PC-9 (cell line): Measurements from ENCODE around the gene CTSL. TPM values are rescaled to one million over a fixed set of nuclear protein-coding genes. Genes with fewer than 3 reads are reported as not detected.

Source experiments
- BruUV-seq: library from RNA; stranded (reverse); fragments of 400-500 nt; replicated peaks from 2 replicates; lab custom pipeline; 2021; lab: Mats Ljungman, UMichigan
- CTCF ChIA-PET: fragments of 300-600 bp; sonication (Branson Sonifier 250); formaldehyde crosslinking; loops from one replicate; lab custom pipeline; 2022; ENCODE audit warnings: antibody characterized with exemption; lab: Charles Lee
- POLR2A ChIA-PET: fragments of 300-600 bp; sonication (Branson Sonifier 250); formaldehyde crosslinking; loops from one replicate; lab custom pipeline; 2022; ENCODE audit warnings: antibody characterized with exemption; ENCODE audit not compliant: unreplicated experiment; lab: Charles Lee
- DNase-seq, 2 experiments: peaks; one replicate each; pipeline versions ENCODE4 v3.0.0 to v3.0.0-alpha.2; 2015 to 2022; ENCODE audit warnings: mixed read lengths in 1 of 2
- H2AFZ ChIP-seq: fragments of 200-600 bp; sonication (generic); 2 replicates; pipeline ENCODE4 v1.8.1; 2017; ENCODE audit warnings: antibody characterized with exemption
- H3F3A ChIP-seq: fragments of 200-600 bp; sonication (generic); 2 replicates; pipeline ENCODE4 v1.8.1; 2017; ENCODE audit warnings: antibody characterized with exemption, mild to moderate bottlenecking, low read depth; ENCODE audit not compliant: insufficient read depth
- H3K27ac ChIP-seq: fragments of 200-600 bp; sonication (generic); 2 replicates; pipeline ENCODE4 v1.6.1; 2016; ENCODE audit warnings: mixed run types
- H3K27me3 ChIP-seq: fragments of 200-600 bp; sonication (generic); 2 replicates; pipeline ENCODE4 v1.6.1; 2016; ENCODE audit warnings: low read depth, mixed run types; ENCODE audit not compliant: insufficient read depth
- H3K36me3 ChIP-seq: fragments of 200-600 bp; sonication (generic); 2 replicates; pipeline ENCODE4 v1.6.1; 2016; ENCODE audit warnings: low read depth, mixed run types
- H3K4me1 ChIP-seq: fragments of 200-600 bp; sonication (generic); replicated peaks from 2 replicates; pipeline ENCODE4 v1.6.1; 2016; ENCODE audit warnings: mixed run types; ENCODE audit not compliant: insufficient read depth
- H3K4me2 ChIP-seq: fragments of 200-600 bp; sonication (generic); 2 replicates; pipeline ENCODE4 v1.6.1; 2017; ENCODE audit warnings: mixed run types
- H3K4me3 ChIP-seq: fragments of 200-600 bp; sonication (generic); 2 replicates; pipeline ENCODE4 v1.6.1; 2016; ENCODE audit warnings: mixed run types
- H3K79me2 ChIP-seq: fragments of 200-600 bp; sonication (generic); 2 replicates; pipeline ENCODE4 v1.6.1; 2017; ENCODE audit warnings: low read depth, mixed run types
- H3K9me2 ChIP-seq: fragments of 200-600 bp; sonication (generic); 2 replicates; pipeline ENCODE4 v1.8.1; 2017; ENCODE audit warnings: mild to moderate bottlenecking; ENCODE audit not compliant: insufficient read depth
- H3K9me3 ChIP-seq: fragments of 200-600 bp; sonication (generic); 2 replicates; pipeline ENCODE4 v1.8.1; 2016; ENCODE audit warnings: low read depth; ENCODE audit not compliant: insufficient read depth
- H4K20me1 ChIP-seq: fragments of 200-600 bp; sonication (generic); 2 replicates; pipeline ENCODE4 v1.8.1; 2017; ENCODE audit not compliant: insufficient read depth
- EZH2 ChIP-seq: fragments of 200-600 bp; sonication (generic); IDR thresholded peaks from 2 replicates; pipeline ENCODE4 v1.8.0; 2017; ENCODE audit warnings: antibody characterized with exemption, low read depth
- intact Hi-C: fragments of 100-400 bp; cut with micrococcal nuclease; formaldehyde crosslinking; loops from one replicate; pipeline ENCODE4 v1.10.0; 2022; ENCODE audit not compliant: unreplicated experiment
- total RNA-seq: library from RNA; stranded (reverse); gene quantifications from 2 replicates; pipeline ENCODE4 v1.2.3, GENCODE V29; 2021
- TF ChIP-seq, protein P1 (sequence below): fragments of 200-600 bp; sonication (generic); conservative IDR thresholded peaks from 2 replicates; pipeline ENCODE4 v1.6.1; 2017; ENCODE audit warnings: mixed run types, antibody characterized with exemption, mild to moderate bottlenecking, moderate library complexity

CTSL gene
- total RNA-seq, 1 experiment from 2014 or later = 82.6 TPM

DNA sequence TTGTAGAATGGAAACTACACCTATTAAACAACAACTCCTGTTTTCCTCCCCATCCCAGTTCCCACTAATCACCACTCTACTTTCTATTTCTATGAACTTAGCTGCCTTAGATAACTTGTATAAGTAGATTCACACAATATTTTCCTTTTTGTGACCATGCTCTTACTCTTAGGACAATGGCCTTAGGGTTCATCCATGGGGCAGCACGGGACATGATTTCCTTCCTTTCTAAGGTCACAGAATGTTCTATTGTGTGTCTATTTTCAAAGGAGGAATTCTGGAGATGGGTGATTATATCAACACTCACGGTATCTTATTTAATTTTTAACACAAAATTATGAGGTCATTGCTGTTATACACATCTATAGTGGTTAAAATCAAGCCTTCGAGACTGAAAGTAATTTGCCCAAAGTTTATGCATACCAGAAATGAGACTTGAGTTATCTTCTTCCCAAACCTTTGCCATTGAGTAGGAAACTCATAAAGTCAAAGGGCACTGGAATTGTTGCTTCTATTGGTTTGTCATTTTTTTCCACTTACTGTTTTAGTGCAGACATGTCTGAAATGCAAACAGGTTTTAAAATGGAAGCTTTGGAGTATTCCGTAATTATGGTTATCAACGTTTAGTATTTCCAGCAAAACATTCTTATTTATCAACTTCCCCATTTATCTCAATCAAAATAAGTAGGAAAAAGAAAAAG, 23.6 kb downstream of the CTSL start:
- no peaks in the 10 kb centered on the region for H3K79me2 ChIP-seq
- H3K9me2 ChIP-seq = no peaks in the 10 kb centered on the region; the same call in 1 of the 2 replicates
- H3K27ac ChIP-seq = no peak overlapping the region
- BruUV-seq = no TSS peak
- H3K36me3 ChIP-seq = no peaks in the 10 kb centered on the region
- H3K4me1 ChIP-seq = no peaks in the 10 kb centered on the region
- H3F3A ChIP-seq = no peaks in the 10 kb centered on the region
- no peaks in the 10 kb centered on the region for H3K27me3 ChIP-seq
- ChIA-PET CTCF (no interaction called here), POLR2A (no interaction called here)
- H4K20me1 ChIP-seq = no peaks in the 10 kb centered on the region
- no peak for DNase-seq
- TF ChIP-seq, protein P1, sequence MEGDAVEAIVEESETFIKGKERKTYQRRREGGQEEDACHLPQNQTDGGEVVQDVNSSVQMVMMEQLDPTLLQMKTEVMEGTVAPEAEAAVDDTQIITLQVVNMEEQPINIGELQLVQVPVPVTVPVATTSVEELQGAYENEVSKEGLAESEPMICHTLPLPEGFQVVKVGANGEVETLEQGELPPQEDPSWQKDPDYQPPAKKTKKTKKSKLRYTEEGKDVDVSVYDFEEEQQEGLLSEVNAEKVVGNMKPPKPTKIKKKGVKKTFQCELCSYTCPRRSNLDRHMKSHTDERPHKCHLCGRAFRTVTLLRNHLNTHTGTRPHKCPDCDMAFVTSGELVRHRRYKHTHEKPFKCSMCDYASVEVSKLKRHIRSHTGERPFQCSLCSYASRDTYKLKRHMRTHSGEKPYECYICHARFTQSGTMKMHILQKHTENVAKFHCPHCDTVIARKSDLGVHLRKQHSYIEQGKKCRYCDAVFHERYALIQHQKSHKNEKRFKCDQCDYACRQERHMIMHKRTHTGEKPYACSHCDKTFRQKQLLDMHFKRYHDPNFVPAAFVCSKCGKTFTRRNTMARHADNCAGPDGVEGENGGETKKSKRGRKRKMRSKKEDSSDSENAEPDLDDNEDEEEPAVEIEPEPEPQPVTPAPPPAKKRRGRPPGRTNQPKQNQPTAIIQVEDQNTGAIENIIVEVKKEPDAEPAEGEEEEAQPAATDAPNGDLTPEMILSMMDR = no peak
- no peak for TF ChIP-seq EZH2
- H3K4me2 ChIP-seq = no peak overlapping the region
- intact Hi-C loops = no loop called here
- H3K9me3 ChIP-seq = no peaks in the 10 kb centered on the region; the same call in 1 of the 2 replicates
- H2AFZ ChIP-seq = 0 out of 2 replicates have a peak overlapping the region, but pooled peaks have one; percentile 20
- no peak overlapping the region for H3K4me3 ChIP-seq

GRCh38 chr9:87750726-87751125, 24.8 kb downstream of the CTSL start:
- BruUV-seq = no TSS peak
- Histone ChIP-seq H2AFZ (no peak overlapping the region), H3K79me2 (no peaks in the 10 kb centered on the region), H3F3A (no peaks in the 10 kb centered on the region), H3K9me3 (no peaks in the 10 kb centered on the region; the same call in 1 of the 2 replicates), H3K4me3 (no peak overlapping the region), H3K27ac (no peak overlapping the region), H3K27me3 (no peaks in the 10 kb centered on the region), H4K20me1 (no peaks in the 10 kb centered on the region), H3K36me3 (no peaks in the 10 kb centered on the region), H3K9me2 (no peaks in the 10 kb centered on the region; the same call in 1 of the 2 replicates), H3K4me1 (no peaks in the 10 kb centered on the region), H3K4me2 (no peak overlapping the region)
- ChIA-PET POLR2A (no interaction called here), CTCF (no interaction called here)
- TF ChIP-seq EZH2 = no peak
- TF ChIP-seq, protein P1 = no peak
- DNase-seq = no peak
- intact Hi-C loops = no loop called here

- BruUV-seq = no TSS peak
- Histone ChIP-seq H4K20me1 (no peaks in the 10 kb centered on the region), H3K27ac (no peak overlapping the region), H2AFZ (no peak overlapping the region), H3K4me1 (no peaks in the 10 kb centered on the region), H3K27me3 (no peaks in the 10 kb centered on the region), H3K9me2 (no peaks in the 10 kb centered on the region), H3K4me3 (no peak overlapping the region), H3K36me3 (no peaks in the 10 kb centered on the region), H3K79me2 (no peaks in the 10 kb centered on the region), H3K9me3 (no peaks in the 10 kb centered on the region; the same call in 1 of the 2 replicates), H3K4me2 (no peak overlapping the region), H3F3A (no peaks in the 10 kb centered on the region)
- no peak for TF ChIP-seq EZH2
- TF ChIP-seq, protein P1 = no peak
- intact Hi-C loops = no loop called here
- no peak for DNase-seq
- POLR2A ChIA-PET = no interaction called here
- CTCF ChIA-PET = no interaction called here
Observed at GRCh38 chr9:87751423-87751822, 25.5 kb downstream of the CTSL start.
